ENCODE data around the gene VAV1.
"Not testable (repeated sequence)": the region's sequence is repeated elsewhere in the genome, so short reads cannot be mapped to it uniquely, and the experiment has no call there.

The VAV1 gene

GRCh38 chr19:6737284-6737872 lies 35.1 kb upstream of the VAV1 start, which contains the start of gene GPR108:
TSS of gene GPR108 (minus strand) at chr19:6737580. CDS start at chr19:6737576, 4 bp downstream.
- DNase-seq: peak; percentile 99

GRCh38 chr19:6737873-6738786 lies 34.4 kb upstream of the VAV1 start:
- DNase-seq: peak; percentile 86

- peak; percentile 45 for DNase-seq
These were observed 33.6 kb upstream of the VAV1 start for GRCh38 chr19:6738787-6739389.

- peak; percentile 82 for DNase-seq
These were observed 33.1 kb upstream of the VAV1 start, which contains the start of gene TRIP10 for GRCh38 chr19:6739390-6739882. TSS of gene TRIP10 (plus strand) at chr19:6739680. CDS start at chr19:6739762, 82 bp downstream.

GRCh38 chr19:6739883-6740588 lies 32.5 kb upstream of the VAV1 start:
- peak; percentile 48 for DNase-seq

- peak; percentile 36 for DNase-seq
These were observed 31.7 kb upstream of the VAV1 start for GRCh38 chr19:6740589-6741343.

- no peak for DNase-seq
These were observed 29.4 kb upstream of the VAV1 start for GRCh38 chr19:6743066-6743465.

- no peak for DNase-seq
These were observed 28.7 kb upstream of the VAV1 start for GRCh38 chr19:6743714-6744380.

GRCh38 chr19:6744381-6745301 lies 27.9 kb upstream of the VAV1 start:
- no peak for DNase-seq

- DNase-seq: no peak
These were observed 26.5 kb upstream of the VAV1 start for GRCh38 chr19:6745965-6746364.

- DNase-seq: not testable (repeated sequence)
These were observed 24.0 kb upstream of the VAV1 start for GRCh38 chr19:6748543-6748942.

GRCh38 chr19:6750062-6750461 lies 22.4 kb upstream of the VAV1 start:
- DNase-seq: no peak

GRCh38 chr19:6751189-6751588 lies 21.3 kb upstream of the VAV1 start:
- no peak for DNase-seq

GRCh38 chr19:6752256-6753177 lies 20.0 kb upstream of the VAV1 start:
- DNase-seq: no peak

GRCh38 chr19:6753178-6754031 lies 19.1 kb upstream of the VAV1 start:
- DNase-seq: peak; percentile 91

GRCh38 chr19:6754136-6754535 lies 18.4 kb upstream of the VAV1 start:
- no peak for DNase-seq

- no peak for DNase-seq
These were observed 17.6 kb upstream of the VAV1 start for GRCh38 chr19:6754653-6755463.

All from stimulated activated CD4-positive, alpha-beta T cell treated with anti-CD3 and anti-CD28 coated beads, Interleukin-15, amount 100 ng/mL, for 24 hours (primary cell).